PC-3 (cell line): ENCODE measurements around the gene LCK. TPM values are rescaled to one million over a fixed set of nuclear protein-coding genes. Genes with fewer than 3 reads are reported as not detected.
"Not testable (repeated sequence)": the region's sequence is repeated elsewhere in the genome, so short reads cannot be mapped to it uniquely, and the experiment has no call there.

Source experiments
- ATAC-seq: fragments of 200-7000 bp; cut with Tn5 transposase; 2 replicates; pipeline ENCODE4 v1.9.1; 2020; ENCODE audit warnings: mild to moderate bottlenecking, moderate library complexity
- BruUV-seq: library from RNA; stranded (reverse); fragments of 400-500 nt; replicated peaks from 2 replicates; lab custom pipeline; 2021; lab: Mats Ljungman, UMichigan
- CTCF ChIA-PET: fragments of 300-600 bp; sonication (Branson Sonifier 250); formaldehyde crosslinking; loops from one replicate; lab custom pipeline; 2022; ENCODE audit warnings: antibody characterized with exemption; lab: Charles Lee
- POLR2A ChIA-PET: fragments of 300-600 bp; sonication (Branson Sonifier 250); formaldehyde crosslinking; loops from one replicate; lab custom pipeline; 2022; ENCODE audit warnings: antibody characterized with exemption; ENCODE audit not compliant: unreplicated experiment; lab: Charles Lee
- DNase-seq: peaks from one replicate; pipeline ENCODE4 v3.0.0-alpha.2; 2015
- H2AFZ ChIP-seq: fragments of 300-600 bp; sonication (generic); 2 replicates; pipeline ENCODE4 v1.6.0; 2016; ENCODE audit warnings: antibody characterized with exemption, low read length
- H3F3A ChIP-seq: fragments of 300-600 bp; sonication (generic); one replicate; pipeline ENCODE4 v1.6.0; 2017; ENCODE audit warnings: antibody characterized with exemption, low read length, control low read depth, mild to moderate bottlenecking; ENCODE audit not compliant: unreplicated experiment
- H3K27ac ChIP-seq: fragments of 300-600 bp; sonication (generic); 2 replicates; pipeline ENCODE4 v1.5.1; 2016; ENCODE audit warnings: mild to moderate bottlenecking, low read length
- H3K27me3 ChIP-seq: fragments of 300-600 bp; sonication (generic); 2 replicates; pipeline ENCODE4 v1.6.1; 2016; ENCODE audit warnings: low read length, mixed read lengths
- H3K36me3 ChIP-seq: fragments of 300-600 bp; sonication (generic); 2 replicates; pipeline ENCODE4 v1.6.1; 2016; ENCODE audit warnings: low read depth, mixed run types, low read length, mixed read lengths
- H3K4me1 ChIP-seq: fragments of 300-600 bp; sonication (generic); 2 replicates; pipeline ENCODE4 v1.5.1; 2016; ENCODE audit warnings: low read length; ENCODE audit not compliant: insufficient read depth
- H3K4me2 ChIP-seq: fragments of 300-600 bp; sonication (generic); 2 replicates; pipeline ENCODE4 v1.6.0; 2016; ENCODE audit warnings: low read length
- H3K4me3 ChIP-seq: fragments of 300-600 bp; sonication (generic); 2 replicates; pipeline ENCODE4 v1.5.1; 2016; ENCODE audit warnings: mild to moderate bottlenecking, low read length, mixed read lengths
- H3K79me2 ChIP-seq: fragments of 300-600 bp; sonication (generic); 2 replicates; pipeline ENCODE4 v1.6.1; 2017; ENCODE audit warnings: low read length, mixed read lengths
- H3K9ac ChIP-seq: fragments of 300-600 bp; sonication (generic); 2 replicates; pipeline ENCODE4 v1.6.0; 2016; ENCODE audit warnings: mild to moderate bottlenecking, low read length
- H3K9me2 ChIP-seq: fragments of 300-600 bp; sonication (generic); replicated peaks from 2 replicates; pipeline ENCODE4 v1.6.1; 2016; ENCODE audit warnings: mixed run types, low read length, mixed read lengths
- H3K9me3 ChIP-seq: fragments of 300-600 bp; sonication (generic); 2 replicates; pipeline ENCODE4 v1.6.1; 2016; ENCODE audit warnings: low read length, mixed read lengths
- H4K20me1 ChIP-seq: fragments of 300-600 bp; sonication (generic); 2 replicates; pipeline ENCODE4 v1.6.1; 2016; ENCODE audit warnings: low read length, mixed read lengths
- CTCF ChIP-seq: fragments of 300-600 bp; sonication (generic); conservative IDR thresholded peaks from 2 replicates; pipeline ENCODE4 v1.5.1; 2017; ENCODE audit warnings: antibody characterized with exemption, low read depth, mild to moderate bottlenecking, low read length
- EZH2 ChIP-seq: fragments of 300-600 bp; sonication (generic); IDR thresholded peaks from one replicate; pipeline ENCODE4 v1.6.1; 2017; ENCODE audit warnings: antibody characterized with exemption, mild to moderate bottlenecking, low read length; ENCODE audit not compliant: unreplicated experiment
- EZH2phosphoT487 ChIP-seq: fragments of 300-600 bp; sonication (generic); IDR thresholded peaks from 2 replicates; pipeline ENCODE4 v1.6.1; 2018; ENCODE audit warnings: mild to moderate bottlenecking, antibody characterized with exemption, low read length, borderline replicate concordance
- intact Hi-C: fragments of 100-400 bp; cut with micrococcal nuclease; formaldehyde crosslinking; loops from 2 replicates; pipeline ENCODE4 v1.9.0; 2023
- total RNA-seq: library from RNA; depleted of rRNA; stranded (reverse); fragments of >200 nt; gene quantifications from 2 replicates; pipeline ENCODE4 v1.2.3, GENCODE V29; 2014

LCK gene
- total RNA-seq, 1 experiment from 2014 or later: 4.3 TPM

GRCh38 chr1:32257227-32257508, 6.1 kb downstream of the LCK start:
- POLR2A ChIA-PET: no interaction called here
- BruUV-seq: no TSS peak
- CTCF ChIA-PET: no interaction called here
- Histone ChIP-seq H3F3A (no peaks in the 10 kb centered on the region), H3K27ac (no peak overlapping the region), H4K20me1 (no peaks in the 10 kb centered on the region), H3K27me3 (no peaks in the 10 kb centered on the region), H3K9me2 (no peaks in the 10 kb centered on the region), H3K4me3 (no peak overlapping the region), H3K9me3 (no peaks in the 10 kb centered on the region), H3K4me2 (no peak overlapping the region), H3K36me3 (no peaks in the 10 kb centered on the region), H2AFZ (no peak overlapping the region), H3K9ac (no peak overlapping the region), H3K4me1 (no peaks in the 10 kb centered on the region), H3K79me2 (no peaks in the 10 kb centered on the region)
- intact Hi-C loops: no loop called here
- ATAC-seq (no peak), DNase-seq (no peak)
- no peak for TF ChIP-seq CTCF
- TF ChIP-seq EZH2phosphoT487: no peak
- no peak for TF ChIP-seq EZH2

- ATAC-seq, DNase-seq, BruUV-seq, H4K20me1 ChIP-seq, H3K9me3 ChIP-seq, H3K79me2 ChIP-seq, intact Hi-C loops, POLR2A ChIA-PET, H3K4me3 ChIP-seq, H3K9me2 ChIP-seq, H2AFZ ChIP-seq, H3F3A ChIP-seq, H3K27ac ChIP-seq, H3K9ac ChIP-seq, CTCF ChIA-PET, H3K4me1 ChIP-seq, H3K4me2 ChIP-seq, H3K27me3 ChIP-seq, H3K36me3 ChIP-seq: not testable (repeated sequence)
Measured at GRCh38 chr1:32263236-32263593, 12.2 kb downstream of the LCK start.

GRCh38 chr1:32263744-32264143, 12.7 kb downstream of the LCK start:
- POLR2A ChIA-PET: no interaction called here
- CTCF ChIA-PET: no interaction called here

More at GRCh38 chr1:32263744-32264143, 12.7 kb downstream of the LCK start:
- no peak for ATAC-seq
- BruUV-seq: no TSS peak
- Histone ChIP-seq H3K9me3 (no peaks in the 10 kb centered on the region), H3K27me3 (no peaks in the 10 kb centered on the region), H3K4me1 (no peaks in the 10 kb centered on the region), H3F3A (no peaks in the 10 kb centered on the region), H3K4me3 (no peak overlapping the region), H3K9me2 (no peaks in the 10 kb centered on the region), H3K27ac (no peak overlapping the region), H3K9ac (no peak overlapping the region), H3K79me2 (no peaks in the 10 kb centered on the region), H2AFZ (no peak overlapping the region), H3K36me3 (no peaks in the 10 kb centered on the region), H3K4me2 (no peak overlapping the region), H4K20me1 (no peaks in the 10 kb centered on the region)
- intact Hi-C loops: no loop called here
- TF ChIP-seq EZH2phosphoT487: no peak
- no peak for TF ChIP-seq EZH2
- no peak for TF ChIP-seq CTCF
- DNase-seq: no peak
